Stomach (tissue), 9 donors: ENCODE results near the gene FSTL4. TPM values are rescaled to one million over a fixed set of nuclear protein-coding genes. Genes with fewer than 3 reads are reported as not detected.

Experiments used
- DNase-seq, 2 donors: peaks; one replicate each; pipeline versions ENCODE4 v3.0.0 to v3.0.0-alpha.2; 2013 to 2019
- H3K27ac ChIP-seq, 5 donors: fragments of 200-600 bp in 4 of 5; sonication (generic) in 4 of 5; one replicate each; pipeline ENCODE4 v1.5.1; 2013 to 2019; ENCODE audit warnings: mild to moderate bottlenecking in 1 of 5, moderate library complexity in 1 of 5
- H3K27me3 ChIP-seq, 3 donors: fragments of 200-600 bp; sonication (generic); one replicate each; pipeline ENCODE4 v1.5.1; 2017 to 2019; ENCODE audit warnings: mixed run types in 1 of 3
- H3K36me3 ChIP-seq, 4 donors: fragments of 200-600 bp; sonication (generic); 1 replicate in 3 of 4; 2 replicates in 1 of 4; pipeline ENCODE4 v1.5.1; 2016 to 2019
- H3K4me1 ChIP-seq, 4 donors: fragments of 200-600 bp; sonication (generic); one replicate each; pipeline ENCODE4 v1.5.1; 2016 to 2019
- H3K4me3 ChIP-seq, 4 donors: fragments of 200-600 bp; sonication (generic) in 3 of 4; one replicate each; pipeline ENCODE4 v1.5.1; 2016 to 2019; ENCODE audit warnings: mild to moderate bottlenecking in 1 of 4
- H3K9me3 ChIP-seq, 4 donors: fragments of 200-600 bp; sonication (generic); one replicate each; pipeline ENCODE4 v1.5.1; 2016 to 2019
- CTCF ChIP-seq, 7 experiments: fragments of 450-650 bp in 4 of 7; fragments of 200-600 bp in 3 of 7; sonication (generic) in 3 of 7; IDR thresholded peaks; one replicate each; pipeline ENCODE4 v1.5.1; 2016 to 2019; ENCODE audit warnings: antibody characterized with exemption in 7 of 7, control low read depth in 2 of 7, mild to moderate bottlenecking in 1 of 7
- EP300 ChIP-seq: sonication (generic); formaldehyde crosslinking; IDR thresholded peaks from one replicate; pipeline ENCODE4 v1.6.1; 2017; ENCODE audit warnings: antibody characterized with exemption
- POLR2A ChIP-seq, 4 donors: fragments of 450-650 bp; IDR thresholded peaks; one replicate each; pipeline ENCODE4 v1.6.1; 2016; ENCODE audit warnings: antibody characterized with exemption in 4 of 4, control low read depth in 2 of 4, mild to moderate bottlenecking in 1 of 4, moderate library complexity in 1 of 4
- POLR2AphosphoS5 ChIP-seq, 3 donors: sonication (generic); formaldehyde crosslinking; IDR thresholded peaks; one replicate each; pipeline ENCODE4 v1.6.1; 2016; ENCODE audit warnings: antibody characterized with exemption in 3 of 3
- WGBS, 5 donors: extraction: QIAGEN DNeasy Blood & Tissue Kit in 3 of 5; methylation state at CpG; one replicate each; pipeline versions ENCODE4 v1.1.5 to v1.1.7; 2013 to 2018; 5-methylcytosine and 5-hydroxymethylcytosine counted together
- intact Hi-C: fragments of 100-400 bp; cut with DNase I; formaldehyde crosslinking; loops from one replicate; pipeline ENCODE4 v1.15.1; 2023; ENCODE audit warnings: low total_unique reads
- polyA plus RNA-seq, 3 donors: library from polyadenylated mRNA; stranded (reverse); fragments of 200-250 nt; gene quantifications; one replicate each; pipeline ENCODE4 v1.2.3, GENCODE V29; 2013
- total RNA-seq, 5 donors: library from RNA; depleted of rRNA; stranded (reverse); fragments of >200 nt; gene quantifications; one replicate each; pipeline versions ENCODE4 v1.1.0 to v1.2.3, GENCODE V29; 2014 to 2016
- donor health status: healthy with polysubstance abuse.
- donor health status: Bipolar disorder and iron deficiency.
- donor health status: healthy.

The FSTL4 gene
- total and polyA plus RNA-seq, 8 donors: 0.37 to 0.55 TPM; not detected in 6

DNA sequence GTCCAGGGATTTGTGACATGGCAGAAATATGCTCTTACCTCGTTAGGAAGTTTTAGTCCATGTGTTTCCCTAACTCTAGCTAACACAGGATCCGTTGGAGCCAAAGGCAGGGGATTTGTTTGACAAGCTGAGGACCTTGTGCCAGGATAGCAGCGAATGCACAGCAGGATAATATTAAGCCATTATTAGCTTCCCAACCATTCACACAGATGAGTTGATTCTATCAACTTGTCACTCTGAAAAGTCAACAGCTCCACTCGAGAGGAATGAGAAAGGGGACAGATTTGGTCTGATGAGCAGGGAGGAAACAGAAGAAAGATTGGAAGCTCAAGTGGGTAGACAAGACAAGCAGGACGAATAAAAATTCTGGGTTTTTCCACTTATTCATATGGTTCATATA lies 106.2 kb downstream of the FSTL4 start:
- H3K9me3 ChIP-seq: no peaks in the 10 kb centered on the region
- no peak for DNase-seq
- H3K27ac ChIP-seq: no peak overlapping the region
- TF ChIP-seq POLR2A (IDR thresholded peaks at IDR 0.05): no peak
- no peak for TF ChIP-seq EP300
- TF ChIP-seq POLR2AphosphoS5 (IDR thresholded peaks at IDR 0.05): no peak
- no peak for TF ChIP-seq CTCF (IDR thresholded peaks at IDR 0.05)
- H3K36me3 ChIP-seq: no peaks in the 10 kb centered on the region
- peaks cover 0 to 6% (median 2%) of the 10 kb centered on the region in 4 donors for H3K4me1 ChIP-seq
- H3K4me3 ChIP-seq: no peak overlapping the region
- H3K27me3 ChIP-seq: no peaks in the 10 kb centered on the region
- intact Hi-C loops: no loop called here
- 32 to 54% (median 44%) methylated on average over 5 of the region's 5 CpGs for WGBS, 5 donors

GRCh38 chr5:133503511-133503910 lies 108.8 kb downstream of the FSTL4 start:
- Histone ChIP-seq H3K27ac (no peak overlapping the region), H3K27me3 (no peaks in the 10 kb centered on the region), H3K4me3 (no peak overlapping the region), H3K36me3 (no peaks in the 10 kb centered on the region), H3K4me1 (no peaks in the 10 kb centered on the region), H3K9me3 (no peaks in the 10 kb centered on the region)
- WGBS, 5 donors: 86 to 96% (median 90%) methylated on average over 1 of the region's 1 CpG
- TF ChIP-seq POLR2A (IDR thresholded peaks at IDR 0.05) (no peak), POLR2AphosphoS5 (IDR thresholded peaks at IDR 0.05) (no peak), CTCF (IDR thresholded peaks at IDR 0.05) (no peak), EP300 (no peak)
- intact Hi-C loops: no loop called here
- DNase-seq: no peak

GRCh38 chr5:133499895-133500294 lies 112.4 kb downstream of the FSTL4 start:
- H3K9me3 ChIP-seq: no peaks in the 10 kb centered on the region
- H3K27ac ChIP-seq: no peak overlapping the region
- TF ChIP-seq POLR2AphosphoS5 (IDR thresholded peaks at IDR 0.05) (no peak), EP300 (no peak), POLR2A (IDR thresholded peaks at IDR 0.05) (no peak), CTCF (IDR thresholded peaks at IDR 0.05) (no peak)
- H3K27me3 ChIP-seq: peaks cover 0 to 13% (median 0%) of the 10 kb centered on the region in 3 donors
- DNase-seq: no peak
- 49 to 70% (median 65%) methylated on average over 5 of the region's 5 CpGs for WGBS, 5 donors
- no peaks in the 10 kb centered on the region for H3K4me1 ChIP-seq
- intact Hi-C loops: no loop called here
- H3K36me3 ChIP-seq: no peaks in the 10 kb centered on the region
- no peak overlapping the region for H3K4me3 ChIP-seq

DNA sequence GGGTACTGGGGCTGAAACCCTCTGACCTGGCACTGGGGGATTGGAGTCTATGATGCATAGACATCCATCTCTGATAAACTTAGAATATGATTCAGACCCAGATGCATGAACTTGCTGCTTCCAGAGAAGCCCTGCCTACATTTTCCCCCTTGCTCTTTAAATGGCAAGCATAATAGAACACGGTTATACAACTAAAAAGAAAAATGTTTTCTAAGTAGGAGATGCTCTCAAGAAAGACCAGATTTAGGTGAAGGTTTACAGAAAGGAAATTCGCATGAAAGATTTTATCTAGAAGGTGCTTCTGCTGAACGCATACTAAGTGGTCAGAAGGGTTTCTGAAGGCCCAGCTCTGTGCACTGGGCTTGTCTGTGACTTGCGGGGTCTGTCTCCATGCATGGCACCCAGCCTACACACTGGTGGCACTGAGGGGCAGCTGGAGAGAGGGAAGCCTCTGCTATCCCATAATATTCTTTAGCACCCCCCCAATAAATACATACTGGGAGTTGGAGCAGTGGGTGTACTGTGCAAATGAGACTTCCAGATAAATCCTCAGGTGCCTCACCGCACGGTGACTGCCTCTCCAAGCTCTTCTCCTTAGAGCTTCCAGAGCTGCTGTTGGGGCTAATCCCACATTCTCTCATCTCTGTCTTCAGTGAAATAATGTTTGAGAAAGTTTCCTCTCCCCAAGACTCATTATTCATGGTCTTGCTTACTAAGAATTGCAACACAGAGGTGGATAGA lies 114.6 kb downstream of the FSTL4 start:
- WGBS, 5 donors: 83 to 90% (median 88%) methylated on average over 6 of the region's 6 CpGs

More for the DNA sequence above, 114.6 kb downstream of the FSTL4 start:
- DNase-seq: no peak
- Histone ChIP-seq H3K4me1 (no peaks in the 10 kb centered on the region), H3K4me3 (no peak overlapping the region), H3K27me3 (peaks cover 0 to 13% (median 0%) of the 10 kb centered on the region in 3 donors), H3K27ac (no peak overlapping the region), H3K9me3 (no peaks in the 10 kb centered on the region), H3K36me3 (no peaks in the 10 kb centered on the region)
- intact Hi-C loops: no loop called here
- TF ChIP-seq CTCF (IDR thresholded peaks at IDR 0.05) (no peak), EP300 (no peak), POLR2AphosphoS5 (IDR thresholded peaks at IDR 0.05) (no peak), POLR2A (IDR thresholded peaks at IDR 0.05) (no peak)
